ENCODE data around the gene SAMD9.
"Not testable (repeated sequence)": the region's sequence is repeated elsewhere in the genome, so short reads cannot be mapped to it uniquely, and the experiment has no call there.

Gene SAMD9

GRCh38 chr7:93117852-93118530, at the start of gene SAMD9:
Gene SAMD9 (minus strand): TSS chr7:93117979. CDS start chr7:93106097, 11,882 bp downstream.
- H3K4me3 ChIP-seq (ENCODE audit: low read depth, low read length) = no peak within 1 kb of the TSS

DNA sequence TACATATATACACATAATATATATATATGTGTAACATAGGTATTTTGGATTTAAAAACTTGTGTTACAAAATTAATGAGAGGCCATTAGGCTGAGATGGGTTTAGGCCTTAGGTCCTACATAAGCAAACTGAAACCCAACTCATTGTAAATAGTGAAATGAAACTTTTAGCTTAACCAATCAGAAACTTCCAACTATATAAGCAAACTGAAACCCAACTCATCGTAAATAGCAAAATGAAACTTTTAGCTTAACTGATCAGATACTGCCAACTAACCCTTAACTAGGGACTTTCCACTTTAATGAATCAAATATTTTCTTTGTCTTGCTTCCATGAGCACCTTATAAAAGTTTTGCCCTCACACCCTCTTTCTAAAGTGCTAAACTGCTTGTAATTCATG, 47.7 kb upstream of the SAMD9 start:
- H3K4me3 ChIP-seq (ENCODE audit: low read depth, low read length) = no peak overlapping the region

DNA sequence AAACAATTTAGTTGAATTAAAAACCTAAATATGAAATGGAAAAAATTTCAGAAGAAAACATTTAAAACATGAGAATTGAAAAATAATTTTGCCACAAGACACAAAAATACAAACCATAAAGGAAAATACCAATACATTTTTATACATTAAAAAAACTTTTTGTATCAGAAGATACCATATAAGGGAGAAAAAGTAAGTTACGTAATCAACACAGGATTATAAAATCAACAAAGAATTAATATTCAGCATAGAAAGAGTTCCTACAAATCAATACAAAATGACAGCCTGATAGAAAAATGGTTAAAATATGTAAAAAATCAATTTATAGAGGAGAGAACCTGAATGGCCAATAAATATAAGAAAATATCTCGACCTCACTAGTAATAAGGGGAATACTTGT, 47.0 kb upstream of the SAMD9 start:
- H3K4me3 ChIP-seq (ENCODE audit: low read depth, low read length) = no peak overlapping the region

DNA sequence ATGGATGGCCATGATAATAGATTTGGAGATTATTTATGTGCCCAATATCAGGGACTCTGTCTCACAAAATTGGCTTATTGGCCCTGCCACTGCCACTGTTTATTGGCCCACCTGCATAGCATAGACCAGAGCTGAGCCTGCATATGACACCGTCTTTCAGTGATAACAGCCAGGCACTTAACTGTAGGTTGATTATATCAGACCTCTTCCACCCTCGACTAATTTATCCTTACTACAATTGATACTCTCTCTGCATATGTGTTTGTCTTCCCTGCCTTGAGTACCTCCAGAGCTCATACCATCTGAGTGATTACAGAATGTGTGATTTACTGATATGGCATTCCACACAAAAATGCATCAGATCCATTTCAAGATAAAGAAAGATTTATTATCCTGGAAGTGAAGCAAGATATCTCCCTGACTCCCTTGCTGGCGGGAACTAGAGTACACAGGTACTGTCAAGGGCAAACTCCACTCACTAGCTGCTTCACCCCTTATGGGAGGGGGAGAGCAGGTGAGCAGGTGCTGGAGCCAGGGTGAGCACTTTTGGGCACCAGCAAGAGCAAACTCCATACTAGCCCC, 43.5 kb upstream of the SAMD9 start:
- H3K4me3 ChIP-seq (ENCODE audit: low read depth, low read length) = no peak overlapping the region

- H3K4me3 ChIP-seq (ENCODE audit: low read depth, low read length) = no peak overlapping the region
Observed at GRCh38 chr7:93160410-93160809, 42.6 kb upstream of the SAMD9 start.

- H3K4me3 ChIP-seq (ENCODE audit: low read depth, low read length) = no peak overlapping the region
Observed at GRCh38 chr7:93159490-93159889, 41.7 kb upstream of the SAMD9 start.

- H3K4me3 ChIP-seq (ENCODE audit: low read depth, low read length) = no peak overlapping the region
Observed at GRCh38 chr7:93156884-93157283, 39.1 kb upstream of the SAMD9 start.

GRCh38 chr7:93150200-93150835, 32.5 kb upstream of the SAMD9 start:
- no peak overlapping the region for H3K4me3 ChIP-seq (ENCODE audit: low read depth, low read length)

DNA sequence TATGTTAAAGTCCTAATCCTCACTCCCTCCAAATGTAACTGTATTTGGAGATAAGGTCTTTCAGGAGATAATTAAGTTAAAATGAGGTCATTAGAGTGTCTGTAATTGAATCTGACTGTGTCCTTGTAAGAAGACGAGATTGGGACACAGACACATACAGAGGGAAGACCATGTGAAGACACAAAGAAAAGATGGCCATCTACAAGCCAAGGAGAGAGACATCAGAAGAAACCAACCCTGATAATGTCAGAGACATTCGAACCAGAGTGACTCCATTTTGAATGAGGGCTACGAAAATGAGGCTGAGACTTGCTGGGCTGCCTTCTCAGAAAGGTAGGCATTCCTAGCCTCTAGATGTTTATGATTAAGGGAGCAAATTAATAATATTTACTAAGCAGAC, 30.9 kb upstream of the SAMD9 start:
- no peak overlapping the region for H3K4me3 ChIP-seq (ENCODE audit: low read depth, low read length)

DNA sequence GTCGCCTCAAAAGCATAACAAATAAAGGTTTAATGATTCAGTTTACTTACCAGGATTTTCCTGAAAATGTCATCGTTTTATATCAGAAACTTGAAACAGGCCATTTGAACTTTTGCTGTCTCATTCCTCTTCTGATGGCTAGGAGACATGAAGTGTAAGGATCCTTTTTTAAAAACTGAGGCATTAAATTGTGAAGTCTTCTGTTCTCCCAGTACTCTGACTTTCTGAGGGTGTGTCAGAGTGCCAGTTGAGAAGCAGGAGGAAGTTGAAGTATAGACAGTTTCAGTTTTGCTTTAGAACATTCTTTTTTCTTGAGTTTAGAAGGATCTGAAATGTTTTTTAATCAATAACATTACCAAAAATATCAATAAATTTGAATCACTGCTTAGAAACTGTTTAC, 30.4 kb upstream of the SAMD9 start, which contains the start of gene SAMD9L:
SAMD9L (minus strand) TSS at position 242 of the 400 bp plus-strand sequence. CDS start 12,414 bp downstream, outside the sequence.
- no peak within 1 kb of the TSS for H3K4me3 ChIP-seq (ENCODE audit: low read depth, low read length)

GRCh38 chr7:93147363-93147762, 29.6 kb upstream of the SAMD9 start:
- no peak overlapping the region for H3K4me3 ChIP-seq (ENCODE audit: low read depth, low read length)

DNA sequence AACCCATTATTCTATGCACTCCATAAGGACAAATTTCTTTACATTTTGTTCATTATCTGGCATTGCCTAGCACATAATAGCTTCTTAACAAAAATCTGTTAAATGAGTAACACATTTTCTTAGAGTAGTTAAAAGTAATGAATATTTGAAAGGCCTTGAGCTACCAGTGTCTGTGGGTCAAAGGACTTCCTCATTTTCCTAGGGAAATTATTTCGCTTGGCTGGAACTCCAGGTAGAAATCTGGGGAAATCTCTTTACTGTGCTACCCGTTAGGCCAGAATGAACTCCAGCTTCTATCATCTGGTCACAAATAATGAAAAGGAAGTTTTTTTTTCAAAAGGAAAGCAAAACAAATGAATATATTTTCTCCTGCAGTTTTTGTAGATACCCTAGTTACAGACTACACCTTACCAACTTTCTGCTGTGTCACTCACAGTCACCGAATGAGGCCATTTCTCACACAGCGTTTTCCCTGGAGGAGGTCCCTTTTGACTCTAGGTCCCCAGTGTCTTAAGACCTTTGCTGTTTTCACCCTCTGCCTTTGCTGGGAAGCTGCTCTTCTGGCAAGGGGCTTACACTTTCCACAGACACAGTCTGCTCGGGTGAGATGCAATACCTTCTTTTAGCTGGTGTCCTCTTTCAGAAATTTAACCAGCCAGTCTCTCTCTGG, 28.8 kb upstream of the SAMD9 start:
- no peak overlapping the region for H3K4me3 ChIP-seq (ENCODE audit: low read depth, low read length)

DNA sequence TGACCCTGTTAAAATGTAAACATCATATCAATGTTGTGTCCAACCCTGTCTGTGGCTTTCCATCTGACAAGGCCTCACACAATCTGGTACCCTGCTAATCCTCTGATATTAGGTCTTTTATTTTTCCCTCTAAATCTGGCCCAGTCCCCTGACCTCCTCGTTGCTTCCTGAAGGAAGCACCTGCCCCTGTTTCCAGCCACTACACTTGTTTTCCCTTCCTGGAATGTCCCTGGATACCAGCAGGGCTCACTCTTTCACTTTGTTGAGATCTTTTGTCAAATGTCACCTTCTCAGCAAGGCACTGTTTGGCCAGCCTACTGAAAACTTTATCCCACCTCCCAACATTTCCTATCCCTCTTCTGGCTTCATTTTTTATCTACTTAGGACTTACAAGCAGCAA, 28.3 kb upstream of the SAMD9 start:
- H3K4me3 ChIP-seq (ENCODE audit: low read depth, low read length) = no peak overlapping the region

GRCh38 chr7:93145354-93145753, 27.6 kb upstream of the SAMD9 start:
- no peak overlapping the region for H3K4me3 ChIP-seq (ENCODE audit: low read depth, low read length)

GRCh38 chr7:93142127-93142526, 24.3 kb upstream of the SAMD9 start:
- H3K4me3 ChIP-seq (ENCODE audit: low read depth, low read length) = no peak overlapping the region

GRCh38 chr7:93140582-93141191, 22.9 kb upstream of the SAMD9 start:
- no peak overlapping the region for H3K4me3 ChIP-seq (ENCODE audit: low read depth, low read length)

GRCh38 chr7:93138576-93138975, 20.8 kb upstream of the SAMD9 start:
- no peak overlapping the region for H3K4me3 ChIP-seq (ENCODE audit: low read depth, low read length)

GRCh38 chr7:93133005-93133404, 15.2 kb upstream of the SAMD9 start:
- no peak overlapping the region for H3K4me3 ChIP-seq (ENCODE audit: low read depth, low read length)

DNA sequence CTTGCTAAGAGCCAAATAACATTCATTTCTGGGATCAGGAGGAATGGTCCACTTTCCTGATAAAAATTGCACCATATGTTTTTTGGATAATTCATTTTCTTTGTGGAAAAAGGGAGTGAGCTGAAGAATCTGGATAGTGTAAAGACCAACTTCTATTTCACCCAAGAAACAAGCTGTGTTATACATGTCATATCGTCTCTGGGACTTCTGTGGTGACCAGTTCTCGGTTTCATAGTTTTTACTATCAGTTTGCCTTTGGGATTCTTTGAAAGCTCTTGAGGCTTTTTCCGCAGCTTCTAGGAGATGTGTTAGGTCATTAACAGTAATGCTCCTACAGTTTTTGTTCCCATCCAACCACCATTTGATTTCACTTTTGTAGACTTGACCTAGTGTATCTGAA, 14.4 kb upstream of the SAMD9 start:
- no peak overlapping the region for H3K4me3 ChIP-seq (ENCODE audit: low read depth, low read length)

GRCh38 chr7:93126954-93127353, 9.2 kb upstream of the SAMD9 start:
- H3K4me3 ChIP-seq (ENCODE audit: low read depth, low read length) = not testable (repeated sequence)

DNA sequence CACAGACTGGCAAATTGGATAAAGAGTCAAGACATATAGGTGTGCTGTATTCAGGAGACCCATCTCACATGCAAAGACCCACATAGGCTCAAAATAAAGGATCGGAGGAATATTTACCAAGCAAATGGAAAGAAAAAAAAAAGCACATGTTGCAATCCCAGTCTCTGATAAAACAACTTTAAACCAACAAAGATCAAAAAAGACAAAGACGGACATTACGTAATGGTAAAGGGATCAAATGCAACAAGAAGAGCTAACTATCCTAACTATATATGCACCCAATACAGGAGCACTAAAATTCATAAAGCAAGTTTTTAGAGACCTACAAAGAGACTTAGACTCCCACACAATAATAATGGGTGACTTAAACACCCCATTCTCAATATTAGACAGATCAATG, 5.8 kb upstream of the SAMD9 start:
- H3K4me3 ChIP-seq (ENCODE audit: low read depth, low read length) = not testable (repeated sequence)

Data from iPS-11a (cell line).